GM19099 (cell line): ENCODE measurements around the gene DKK3.

Experiments
- POLR2A ChIP-seq: IDR thresholded peaks from 3 replicates; pipeline ENCODE4 v1.6.1; 2011; ENCODE audit warnings: low read depth; ENCODE audit not compliant: insufficient read length; ENCODE audit errors: extremely low read depth

Gene DKK3

DNA sequence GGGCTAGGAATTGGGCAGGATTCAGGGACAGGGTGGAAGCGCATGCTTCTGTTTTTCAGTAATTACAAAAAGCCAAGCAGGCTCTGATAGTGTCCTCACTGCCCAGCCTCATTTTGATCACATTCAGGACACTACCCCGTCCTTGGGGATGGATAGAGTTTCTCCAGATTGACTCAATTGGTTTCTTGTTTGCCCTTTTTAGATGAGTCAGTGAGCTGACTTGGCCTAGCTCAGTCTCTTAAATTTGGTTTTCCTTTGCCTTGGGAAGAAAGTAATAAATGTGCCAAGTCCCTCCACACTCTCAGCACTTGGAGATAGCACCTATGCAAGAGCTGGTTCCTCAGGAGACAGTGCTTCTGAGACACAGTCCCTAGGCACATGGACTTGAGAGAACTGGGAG, 25.5 kb downstream of the DKK3 start:
- no peak for TF ChIP-seq POLR2A

- TF ChIP-seq POLR2A = no peak
These were observed 26.0 kb downstream of the DKK3 start for GRCh38 chr11:11982461-11982860.

DNA sequence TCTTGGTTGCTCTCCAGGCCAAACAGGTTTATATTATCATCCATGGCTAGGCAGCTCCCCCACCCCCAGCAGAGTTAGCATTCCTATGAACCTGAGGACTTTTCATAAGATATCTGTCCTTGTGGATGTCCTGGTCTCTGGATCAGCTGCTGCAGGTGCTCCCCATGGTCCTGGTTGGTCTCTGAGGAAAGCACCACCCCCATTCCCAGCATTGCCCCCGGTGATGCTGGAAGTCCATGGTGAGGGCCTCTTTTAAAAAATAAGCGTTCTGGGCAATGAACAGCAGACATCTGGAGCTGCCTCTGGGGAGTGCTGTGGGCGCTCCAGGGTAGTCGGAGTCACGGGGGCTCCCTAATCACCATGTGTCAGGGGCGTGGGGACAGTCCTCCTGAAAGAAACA, 26.6 kb downstream of the DKK3 start:
- no peak for TF ChIP-seq POLR2A

- no peak for TF ChIP-seq POLR2A
These were observed 27.1 kb downstream of the DKK3 start for GRCh38 chr11:11981364-11981763.

DNA sequence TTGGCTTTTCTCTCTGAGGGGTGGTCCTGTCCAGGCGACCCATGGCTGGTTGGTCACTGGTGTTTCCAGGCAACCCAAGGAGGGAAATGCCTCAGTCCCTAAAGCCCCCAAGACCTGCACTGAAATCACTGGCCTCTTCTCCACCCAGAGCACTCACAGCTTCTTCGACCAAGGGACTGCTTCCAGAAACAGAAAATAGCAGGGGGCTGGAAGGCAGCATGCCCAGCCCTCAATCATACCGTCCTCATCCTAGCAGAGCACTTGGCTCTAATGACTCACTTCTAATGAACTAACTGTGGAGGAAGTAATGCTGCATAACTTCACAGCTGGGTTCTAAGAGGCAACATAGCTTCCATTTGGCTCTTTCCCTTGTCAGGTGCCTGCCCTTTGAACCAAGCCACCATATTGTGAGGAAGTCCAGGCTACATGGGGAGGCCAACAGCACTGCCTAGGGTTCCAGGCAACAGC, 27.6 kb downstream of the DKK3 start:
- no peak for TF ChIP-seq POLR2A

- TF ChIP-seq POLR2A = no peak
These were observed 28.2 kb downstream of the DKK3 start for GRCh38 chr11:11980200-11980599.

- TF ChIP-seq POLR2A = no peak
These were observed 28.8 kb downstream of the DKK3 start for GRCh38 chr11:11979488-11980117.

DNA sequence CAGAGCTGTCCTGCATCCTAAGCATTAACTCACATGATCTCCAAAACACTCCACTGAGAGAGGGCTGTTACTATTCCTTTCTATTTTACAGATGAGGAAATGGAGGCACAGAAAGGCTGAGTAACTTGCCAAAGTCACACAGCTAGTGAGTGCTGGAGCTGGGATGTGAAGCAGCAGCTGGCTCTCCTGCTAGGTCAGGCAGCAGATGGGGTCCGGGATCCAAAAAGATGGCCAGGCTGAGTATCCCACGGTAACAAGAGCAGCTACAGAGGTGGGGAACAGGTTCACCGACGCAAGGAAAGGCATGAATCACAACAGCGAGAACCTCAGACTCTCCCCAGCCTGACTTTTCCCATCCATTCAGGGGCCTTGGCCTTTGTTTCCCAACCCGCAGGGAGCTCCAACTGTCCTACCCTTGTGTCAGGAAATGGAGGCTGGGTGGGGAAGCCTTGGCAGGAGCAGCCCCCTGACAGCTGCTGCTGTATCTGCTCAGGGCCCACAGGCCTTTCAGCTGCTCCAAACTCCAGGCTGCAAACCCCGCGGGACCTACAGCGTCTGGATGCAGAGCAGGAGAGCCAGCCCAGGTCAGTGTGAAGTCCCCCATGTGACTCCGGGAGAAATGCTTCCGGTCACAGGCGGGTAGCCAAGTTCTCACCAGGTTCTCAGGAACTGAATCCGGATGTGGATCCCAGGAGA, 29.5 kb downstream of the DKK3 start:
- TF ChIP-seq POLR2A = no peak

- TF ChIP-seq POLR2A = no peak
These were observed 30.3 kb downstream of the DKK3 start for GRCh38 chr11:11978098-11978637.

- TF ChIP-seq POLR2A = no peak
These were observed 31.1 kb downstream of the DKK3 start for GRCh38 chr11:11977206-11977938.

- TF ChIP-seq POLR2A = no peak
These were observed 31.8 kb downstream of the DKK3 start for GRCh38 chr11:11976481-11977127.

GRCh38 chr11:11975201-11976092, 33.0 kb downstream of the DKK3 start:
- TF ChIP-seq POLR2A = no peak

DNA sequence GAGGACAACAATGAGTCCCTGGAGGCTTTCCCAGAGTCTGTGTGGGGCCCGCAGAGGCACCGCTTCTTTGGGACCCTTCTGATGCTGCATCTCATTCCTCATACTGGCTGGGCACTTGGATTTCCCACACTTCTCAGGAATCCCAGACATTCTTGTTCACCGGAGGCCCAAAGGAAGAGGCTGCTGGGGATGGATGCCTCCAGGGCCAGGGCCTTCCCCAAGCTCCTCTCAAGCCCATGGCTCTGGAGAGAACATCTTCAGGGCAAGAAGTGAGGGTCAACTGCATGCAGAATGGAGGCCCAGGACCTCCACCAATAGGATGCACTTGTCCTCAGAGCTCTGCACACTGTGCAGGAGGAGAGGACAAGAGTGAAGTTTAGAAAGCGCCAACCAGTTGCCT, 34.6 kb downstream of the DKK3 start:
- no peak for TF ChIP-seq POLR2A

DNA sequence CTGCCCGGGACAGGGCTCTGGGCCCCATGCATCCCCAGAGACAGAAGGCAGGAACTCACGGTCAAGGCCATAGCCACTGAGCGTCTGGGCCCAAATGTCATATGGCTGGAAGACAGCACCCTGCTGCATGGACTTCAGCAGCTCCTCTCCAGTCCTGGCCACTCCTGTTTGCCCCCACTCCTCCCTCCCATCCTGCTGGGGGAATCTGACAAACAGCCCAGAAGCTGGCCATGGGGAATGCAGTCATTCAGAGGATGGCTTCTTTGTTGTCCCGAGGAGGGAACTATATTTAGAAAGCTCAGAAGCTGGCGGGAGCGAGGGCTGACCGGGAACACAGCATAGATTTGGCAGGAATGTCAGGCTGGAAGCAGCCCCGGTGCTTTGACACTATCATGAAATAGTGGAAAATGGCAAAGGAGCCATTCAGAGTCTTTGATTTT, 35.0 kb downstream of the DKK3 start:
- no peak for TF ChIP-seq POLR2A

- TF ChIP-seq POLR2A = no peak
These were observed 35.6 kb downstream of the DKK3 start for GRCh38 chr11:11972730-11973341.
